C1 segment of cervical spinal cord (tissue), 14 donors: ENCODE data around the gene IFNL3.
"Not testable (repeated sequence)": the region's sequence is repeated elsewhere in the genome, so short reads cannot be mapped to it uniquely, and the experiment has no call there.

ENCODE experiments used
- DNase-seq, 14 donors: peaks; one replicate each; lab custom pipeline; 2025; lab: John Stamatoyannopoulos, UW

Gene IFNL3

GRCh38 chr19:39218230-39219007 lies 26.4 kb downstream of the IFNL3 start:
- DNase-seq, result no peak

- DNase-seq, result no peak
Observed at GRCh38 chr19:39217094-39217493, 27.7 kb downstream of the IFNL3 start.

- not testable (repeated sequence) for DNase-seq
Observed at GRCh38 chr19:39215323-39215722, 29.5 kb downstream of the IFNL3 start.

DNA sequence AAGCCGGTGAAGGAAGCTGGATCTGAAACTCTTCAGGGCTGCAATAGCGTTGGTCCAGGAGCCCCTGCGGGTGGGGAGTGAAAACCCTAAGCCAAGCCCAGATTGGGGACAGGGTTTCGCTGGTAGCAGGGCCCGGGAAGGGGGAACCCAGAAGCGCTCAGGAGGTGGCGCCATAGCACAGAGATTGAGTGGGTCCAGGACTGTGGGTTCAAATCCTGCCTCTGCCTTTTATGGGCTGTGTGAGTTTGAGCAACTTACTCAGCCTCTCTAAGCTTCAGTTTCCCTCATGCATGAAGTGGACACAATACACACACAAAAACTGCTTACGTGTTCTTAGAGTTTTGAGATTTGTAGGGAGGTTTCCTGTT lies 32.4 kb downstream of the IFNL3 start:
- DNase-seq, result no peak

GRCh38 chr19:39211731-39212374 lies 33.0 kb downstream of the IFNL3 start:
- no peak for DNase-seq

- DNase-seq, result no peak
Observed at GRCh38 chr19:39209196-39209595, 35.6 kb downstream of the IFNL3 start.

DNA sequence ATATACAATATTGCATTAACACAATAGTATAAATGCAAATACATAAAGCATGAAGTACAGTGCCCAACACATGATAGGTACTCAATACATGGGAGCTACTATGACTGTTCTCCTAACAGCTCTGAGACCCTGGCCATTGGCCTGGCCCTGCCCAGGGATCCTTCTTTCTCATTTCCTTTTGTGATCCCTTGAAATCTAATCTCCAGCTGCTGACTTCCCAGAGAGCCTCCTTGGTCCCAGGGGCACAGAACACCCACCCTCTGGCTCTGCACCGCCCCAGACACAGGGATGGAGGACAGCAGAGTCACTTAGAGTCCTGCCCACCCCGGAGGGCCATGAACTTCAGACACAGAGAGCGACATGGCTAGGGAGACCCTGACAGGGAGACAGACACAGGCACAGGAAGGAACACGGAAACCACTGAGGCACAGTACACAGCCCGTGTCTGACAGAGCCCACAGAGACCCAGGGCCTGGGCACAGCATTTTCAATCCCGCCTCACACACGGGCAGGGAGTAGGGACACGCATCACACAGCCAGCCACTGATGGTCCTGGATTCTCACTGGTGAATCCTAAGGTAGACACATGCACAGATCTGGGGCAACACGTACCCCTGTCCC lies 36.5 kb downstream of the IFNL3 start:
- no peak for DNase-seq

DNA sequence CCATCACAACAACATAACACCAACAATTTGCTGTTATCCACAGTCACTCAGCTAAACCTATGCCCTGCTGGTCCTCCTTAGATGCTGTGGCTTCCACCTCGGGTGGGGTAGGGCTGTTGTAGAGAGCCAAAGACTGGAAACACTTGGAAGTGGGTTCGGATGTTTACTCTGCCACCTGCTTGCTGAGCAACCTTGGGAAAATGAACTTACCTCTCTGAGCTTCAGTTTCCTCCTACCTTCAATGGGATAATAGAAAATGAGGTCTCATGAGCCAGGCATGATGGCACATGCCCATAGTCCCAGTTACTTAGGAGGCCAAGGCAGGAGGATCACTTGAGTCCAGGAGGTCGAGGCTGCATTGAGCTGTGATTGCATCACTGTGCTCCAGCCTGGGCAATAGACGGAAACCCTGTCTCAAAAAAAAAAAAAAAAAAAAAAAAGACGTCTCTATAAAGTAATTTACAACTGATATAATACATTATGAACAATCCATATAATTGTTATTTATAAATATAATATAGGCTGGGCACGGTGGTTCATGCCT lies 37.4 kb downstream of the IFNL3 start:
- DNase-seq, result no peak

DNA sequence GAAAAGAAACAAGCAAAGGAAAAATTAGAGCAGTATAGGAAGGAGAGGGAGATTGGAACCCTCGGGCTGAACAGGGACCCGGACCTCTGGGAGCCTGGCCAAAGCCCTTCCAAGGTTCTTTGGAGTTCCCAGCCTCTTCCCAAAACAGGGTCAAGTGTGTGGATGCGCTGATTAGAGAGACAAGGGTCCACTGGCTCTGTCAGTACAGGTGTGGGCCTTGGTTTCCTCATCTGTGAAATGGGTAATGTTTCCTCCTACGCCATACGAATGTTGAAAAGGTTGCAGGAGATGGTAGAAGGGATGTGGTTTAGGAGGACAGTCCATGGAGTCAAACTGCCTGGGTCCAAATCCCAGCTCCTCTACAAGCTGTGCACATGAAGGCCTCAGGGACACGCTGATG lies 38.7 kb downstream of the IFNL3 start:
- DNase-seq, result no peak

- DNase-seq, result no peak
Observed at GRCh38 chr19:39205449-39205764, 39.4 kb downstream of the IFNL3 start.

DNA sequence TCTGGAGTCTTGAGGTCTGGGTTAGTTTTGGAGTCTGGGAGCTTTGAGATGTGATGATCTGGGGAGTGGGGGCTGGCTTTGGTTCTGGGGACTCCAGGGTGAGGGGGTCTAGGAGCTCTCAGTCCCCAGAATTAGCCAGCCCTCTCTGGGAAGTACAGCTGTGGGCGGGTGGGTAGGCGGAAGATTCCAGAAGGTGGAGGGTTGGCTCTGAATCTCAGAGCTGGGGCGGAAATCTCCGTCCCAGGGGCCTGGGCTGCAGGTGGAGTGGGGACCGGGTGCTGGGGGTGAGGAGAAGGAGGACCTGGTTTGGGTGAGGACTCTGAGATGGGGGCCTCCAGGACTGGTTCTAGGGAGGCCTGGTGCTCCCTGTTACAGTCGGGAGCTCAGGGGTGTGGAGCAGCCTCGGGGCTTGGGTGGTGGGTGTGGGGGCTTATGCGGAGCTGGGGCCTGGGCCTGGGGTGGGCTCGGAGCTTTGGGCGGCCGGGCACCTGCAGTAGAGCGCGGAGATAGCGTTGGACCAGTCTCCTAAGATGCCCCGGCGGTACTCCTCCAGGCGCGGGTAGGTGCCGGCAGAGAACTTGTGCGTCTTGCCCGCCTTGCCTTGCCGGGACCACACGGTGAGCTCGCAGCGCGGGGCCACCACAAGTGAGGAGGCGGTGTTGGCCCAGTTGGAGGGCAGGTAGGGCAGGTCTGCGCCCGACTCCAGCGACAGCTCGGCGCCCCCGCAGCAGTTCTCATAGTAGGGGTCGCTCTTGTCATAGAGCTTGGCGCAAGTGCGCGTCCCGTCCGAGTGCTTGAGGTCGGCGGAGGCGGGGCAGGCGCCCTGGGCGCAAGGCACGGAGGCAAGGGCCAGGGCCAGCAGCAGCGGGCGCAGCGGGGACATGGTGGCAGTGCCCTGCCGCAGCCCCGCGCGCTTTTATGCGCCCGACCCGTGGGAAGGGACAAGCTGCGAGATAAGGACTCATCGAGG lies 41.1 kb downstream of the IFNL3 start, which contains the start of gene SYCN:
Gene SYCN (minus strand): TSS at position 892 of the 970 bp plus-strand sequence. CDS start 9 bp downstream, at position 883.
- no peak for DNase-seq

- no peak for DNase-seq
Observed at GRCh38 chr19:39202998-39203355, 41.8 kb downstream of the IFNL3 start.

GRCh38 chr19:39200803-39201115 lies 44.0 kb downstream of the IFNL3 start:
- DNase-seq, result no peak

- DNase-seq, result no peak
Observed at GRCh38 chr19:39200066-39200802, 44.6 kb downstream of the IFNL3 start.

- peak in 8 of 14 donors; percentile 3 to 58 (median 16) for DNase-seq
Observed at GRCh38 chr19:39199025-39199424, 45.8 kb downstream of the IFNL3 start.

GRCh38 chr19:39197808-39198207 lies 47.0 kb downstream of the IFNL3 start:
- no peak for DNase-seq

- DNase-seq, result no peak
Observed at GRCh38 chr19:39196860-39197562, 47.8 kb downstream of the IFNL3 start, which contains the start of gene NCCRP1. Gene NCCRP1 (plus strand): TSS chr19:39196964. CDS start chr19:39196983, 19 bp downstream.

DNA sequence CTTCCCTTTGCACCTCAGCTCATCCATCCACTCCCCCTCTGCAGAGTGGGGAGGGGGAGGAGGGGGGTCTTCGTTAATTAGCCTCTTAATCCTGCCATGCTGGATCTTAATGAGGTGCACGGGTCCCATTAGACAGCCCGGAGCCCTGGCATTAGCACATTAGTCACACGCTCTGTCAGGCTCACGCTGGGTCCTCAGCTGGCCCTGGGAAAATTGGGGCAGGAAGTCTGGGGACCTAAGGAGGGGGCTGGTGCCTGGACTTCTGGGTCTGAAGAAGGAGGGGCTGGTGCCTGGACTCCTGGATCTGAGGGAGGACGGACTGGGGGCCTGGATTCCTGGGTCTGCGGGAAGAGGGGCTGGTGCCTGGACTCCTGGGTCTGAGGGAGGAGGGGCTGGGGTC lies 48.5 kb downstream of the IFNL3 start:
- no peak for DNase-seq

DNA sequence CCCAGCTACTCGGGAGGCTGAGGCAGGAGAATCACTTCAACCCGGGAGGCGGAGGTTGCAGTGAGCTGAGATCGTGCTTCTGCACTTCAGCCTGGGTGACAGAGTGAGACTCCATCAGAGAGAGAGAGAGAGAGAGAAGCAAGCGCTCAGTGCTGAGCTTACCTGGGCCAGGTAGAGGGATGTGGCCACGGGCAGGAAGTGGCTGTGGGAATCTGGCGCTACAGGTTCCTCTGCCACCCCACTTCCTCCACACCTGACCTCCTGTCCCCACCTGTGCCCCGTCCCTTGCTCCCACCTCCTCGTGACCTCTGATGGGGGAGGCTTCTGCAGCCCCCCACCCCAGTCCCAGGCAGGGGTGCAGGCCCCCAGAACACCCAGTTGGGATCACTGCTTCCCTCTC lies 49.1 kb downstream of the IFNL3 start:
- DNase-seq, result no peak

- no peak for DNase-seq
Observed at GRCh38 chr19:39194832-39195542, 49.8 kb downstream of the IFNL3 start.
